ENCODE measurements around the gene PPP1R27. TPM values are rescaled to one million over a fixed set of nuclear protein-coding genes. Genes with fewer than 3 reads are reported as not detected.
A peak's percentile ranks its signal among the peaks of the same experiment; 100 is the strongest.

PPP1R27 gene
- total and polyA plus RNA-seq, 9 of the 15 experiments (the other 6 are each of a cell fraction or from before 2014, with no cell fraction given) = 0.29 to 6.9 (median 1.5) TPM; not detected in 2

DNA sequence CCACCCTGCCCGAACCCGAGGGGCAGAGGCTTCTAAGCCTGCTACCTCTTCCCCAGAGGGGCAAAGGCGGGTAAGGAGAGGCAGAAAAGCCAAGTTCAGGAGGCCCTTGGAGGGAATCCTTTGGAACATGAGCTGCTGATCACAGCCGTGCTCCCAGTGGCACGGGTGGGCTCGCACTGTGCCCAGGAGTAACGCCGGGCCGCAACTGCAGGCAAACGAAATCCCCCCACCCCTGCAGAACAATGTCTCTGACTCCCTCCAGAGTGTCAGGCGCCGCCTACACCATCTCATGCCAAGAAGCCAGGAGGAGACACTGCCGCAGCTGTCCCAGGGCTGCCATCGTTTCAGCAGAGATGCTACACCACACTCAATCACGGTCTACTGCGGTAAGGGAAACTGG is 16.6 kb upstream of the PPP1R27 start:
- Histone ChIP-seq H3K4me2 (ENCODE audit: insufficient read depth, low read length) (no peak overlapping the region), H2AFZ (ENCODE audit: low read depth, low read length) (no peak overlapping the region), H3K4me3 (no peak overlapping the region), H3K27ac (ENCODE audit: extremely low read depth, low read depth, low read length) (no peak overlapping the region), H3K27me3 (ENCODE audit: control insufficient read depth in 2 of 2, insufficient read depth in 2 of 2, low read length in 2 of 2) (no peaks in the 10 kb centered on the region), H3K9me3 (replicated peaks; ENCODE audit: control insufficient read depth, insufficient read depth, low read depth, low read length) (no peaks in the 10 kb centered on the region), H3K4me1 (replicated peaks in 1 of 2; ENCODE audit: control insufficient read depth in 2 of 2, insufficient read depth in 2 of 2, low read length in 2 of 2) (peaks cover 0 to 17% of the 10 kb centered on the region in 2 experiments; a peak in 1 of 5 replicates), H3K36me3 (ENCODE audit: control insufficient read depth, insufficient read depth, low read length) (peaks cover 90% of the 10 kb centered on the region; the same call in 2 of the 3 replicates), H3K9me1 (ENCODE audit: control insufficient read depth, insufficient read depth, low read length) (no peaks in the 10 kb centered on the region), H4K20me1 (replicated peaks; ENCODE audit: control insufficient read depth, insufficient read depth, low read length) (no peaks in the 10 kb centered on the region; the same call in 1 of the 2 replicates), H3K9ac (ENCODE audit: insufficient read depth in 1 of 2, low read depth in 2 of 2, low read length in 2 of 2) (peak overlapping the region in 1 of 2 experiments; percentile 64; a peak in 2 of 4 replicates), H3K79me2 (ENCODE audit: control insufficient read depth, insufficient read depth, low read length) (peaks cover 39% of the 10 kb centered on the region)
- in situ Hi-C loops (cut with MboI) = no loop called here
- no peak for DNase-seq (ENCODE audit: extremely low read depth in 1 of 4, low spot score in 3 of 4)
- no peak for TF ChIP-seq KLF6 (CRISPR knock-in tag; IDR thresholded peaks at IDR 0.05; ENCODE audit: borderline replicate concordance)
- TF ChIP-seq POLR2G (IDR thresholded peaks at IDR 0.05; ENCODE audit: low read depth, low read length) = peak; percentile 56; the same call in 1 of the 2 replicates
- peak; percentile 29; the same call in 1 of the 2 replicates for TF ChIP-seq RBFOX2 (IDR thresholded peaks at IDR 0.05; ENCODE audit: low read depth, low read length)
- no TSS peak for BruUV-seq (replicated peaks)
- intact Hi-C loops (cut with micrococcal nuclease) = no loop called here
- ChIA-PET CTCF (ENCODE audit: low intra/inter-chr PET ratio) (no interaction called here), POLR2A (interaction anchor here (0.7 to 8.3 kb wide), 7 partner anchors 8 to 148 kb away, joined by 3 to 85 read pairs (median 5); partner anchors contain the start of genes MCRIP1, MRPL12 and P4HB)
- 98% methylated on average over 9 of the region's 16 CpGs for WGBS (ENCODE audit: insufficient coverage, low coverage, missing lambda C conversion rate)
- no peak for FAIRE-seq
- ATAC-seq = no peak

DNA sequence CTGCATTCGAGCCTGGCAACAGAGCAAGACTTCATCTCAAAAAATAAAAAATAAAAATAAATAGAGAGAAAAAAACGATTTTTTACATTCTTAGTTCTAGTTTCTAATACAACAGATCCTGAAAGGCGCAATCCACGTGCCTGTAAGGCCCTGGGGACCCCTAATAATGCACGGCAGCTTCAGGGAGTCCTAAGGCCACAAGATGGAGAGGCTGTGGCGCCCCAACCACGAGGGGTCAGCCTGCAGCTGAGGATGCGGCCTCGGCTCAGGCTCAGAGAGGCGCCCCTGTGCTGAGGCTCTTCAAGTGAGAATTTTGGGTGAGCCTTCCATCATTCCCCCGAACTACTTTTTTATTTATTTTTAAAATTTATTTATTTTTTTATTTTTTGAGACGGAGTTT is 14.6 kb upstream of the PPP1R27 start:
- Histone ChIP-seq H2AFZ (ENCODE audit: low read depth, low read length) (no peak overlapping the region), H3K27ac (ENCODE audit: extremely low read depth, low read depth, low read length) (no peak overlapping the region), H4K20me1 (replicated peaks; ENCODE audit: control insufficient read depth, insufficient read depth, low read length) (no peaks in the 10 kb centered on the region; the same call in 1 of the 2 replicates), H3K9me1 (ENCODE audit: control insufficient read depth, insufficient read depth, low read length) (no peaks in the 10 kb centered on the region), H3K36me3 (ENCODE audit: control insufficient read depth, insufficient read depth, low read length) (peaks cover 90% of the 10 kb centered on the region; the same call in 2 of the 3 replicates), H3K9ac (ENCODE audit: insufficient read depth in 1 of 2, low read depth in 2 of 2, low read length in 2 of 2) (no peak overlapping the region), H3K4me3 (no peak overlapping the region), H3K27me3 (ENCODE audit: control insufficient read depth in 2 of 2, insufficient read depth in 2 of 2, low read length in 2 of 2) (no peaks in the 10 kb centered on the region), H3K4me2 (ENCODE audit: insufficient read depth, low read length) (no peak overlapping the region), H3K9me3 (replicated peaks; ENCODE audit: control insufficient read depth, insufficient read depth, low read depth, low read length) (no peaks in the 10 kb centered on the region), H3K4me1 (replicated peaks in 1 of 2; ENCODE audit: control insufficient read depth in 2 of 2, insufficient read depth in 2 of 2, low read length in 2 of 2) (peaks cover 0 to 18% of the 10 kb centered on the region in 2 experiments; a peak in 1 of 5 replicates), H3K79me2 (ENCODE audit: control insufficient read depth, insufficient read depth, low read length) (peaks cover 23% of the 10 kb centered on the region; the same call in 2 of the 3 replicates)
- DNase-seq (ENCODE audit: extremely low read depth in 1 of 4, low spot score in 3 of 4) (no peak), FAIRE-seq (no peak), ATAC-seq (no peak)
- intact Hi-C loops (cut with micrococcal nuclease) (no loop called here), in situ Hi-C loops (cut with MboI) (no loop called here)
- 96% methylated on average over 11 of the region's 12 CpGs for WGBS (ENCODE audit: insufficient coverage, low coverage, missing lambda C conversion rate)
- ChIA-PET CTCF (ENCODE audit: low intra/inter-chr PET ratio) (no interaction called here), POLR2A (interaction anchor here (8.3 kb wide), 1 partner anchor 7 kb away, joined by 85 read pairs; no protein-coding TSS in a partner anchor)
- TF ChIP-seq POLR2G (IDR thresholded peaks at IDR 0.05; ENCODE audit: low read depth, low read length) = 0 out of 2 replicates have a peak, but pooled peaks have one; percentile 36
- TF ChIP-seq RBFOX2 (IDR thresholded peaks at IDR 0.05; ENCODE audit: low read depth, low read length) = peak; percentile 58
- TF ChIP-seq DPF2 (IDR thresholded peaks at IDR 0.05) = no peak
- no TSS peak for BruUV-seq (replicated peaks)
